Neural cell (in vitro differentiated cells): ENCODE results near the gene CXorf58. TPM values are rescaled to one million over a fixed set of nuclear protein-coding genes. Genes with fewer than 3 reads are reported as not detected.

Experiments used
- H2AFZ ChIP-seq: fragments of 200-600, 300-800 bp; sonication (generic), shearing (Covaris generic); 2 replicates; pipeline ENCODE4 v1.6.0; 2014; ENCODE audit warnings: low read depth, mild to moderate bottlenecking, antibody characterized with exemption, low read length, moderate library complexity
- H3F3A ChIP-seq: fragments of 200-600 bp; shearing (Covaris generic); 2 replicates; pipeline ENCODE4 v1.6.1; 2016; ENCODE audit warnings: mild to moderate bottlenecking, moderate library complexity, mixed read lengths, antibody characterized with exemption, low read length; ENCODE audit not compliant: insufficient read depth, poor library complexity, severe bottlenecking
- H3K27ac ChIP-seq: fragments of 200-600, 300-800 bp; sonication (generic), shearing (Covaris generic); 2 replicates; pipeline ENCODE4 v1.5.1; 2014; ENCODE audit warnings: mild to moderate bottlenecking, low read length, moderate library complexity
- H3K27me3 ChIP-seq: fragments of 300-800, 200-600 bp; sonication (generic), shearing (Covaris generic); 2 replicates; pipeline ENCODE4 v1.6.0; 2014; ENCODE audit warnings: mild to moderate bottlenecking, low read depth, low read length, moderate library complexity; ENCODE audit not compliant: insufficient read depth
- H3K36me3 ChIP-seq: fragments of 300-800, 200-600 bp; sonication (generic), shearing (Covaris generic); 2 replicates; pipeline ENCODE4 v1.5.1; 2014; ENCODE audit warnings: mild to moderate bottlenecking, antibody characterized with exemption, low read length, moderate library complexity; ENCODE audit not compliant: insufficient read depth
- H3K4me2 ChIP-seq: fragments of 300-800, 200-600 bp; sonication (generic), shearing (Covaris generic); 2 replicates; pipeline ENCODE4 v1.6.0; 2014; ENCODE audit warnings: mild to moderate bottlenecking, low read length
- H3K4me3 ChIP-seq: fragments of 300-800, 200-600 bp; sonication (generic), shearing (Covaris generic); 2 replicates; pipeline ENCODE4 v1.5.1; 2014; ENCODE audit warnings: mild to moderate bottlenecking, low read length, moderate library complexity
- H3K79me2 ChIP-seq: fragments of 200-600 bp; shearing (Covaris generic); replicated peaks from 2 replicates; pipeline ENCODE4 v1.6.0; 2014; ENCODE audit warnings: mild to moderate bottlenecking, low read length, moderate library complexity; ENCODE audit not compliant: insufficient read depth
- H3K9ac ChIP-seq: fragments of 300-800, 200-600 bp; sonication (generic), shearing (Covaris generic); 2 replicates; pipeline ENCODE4 v1.6.1; 2016; ENCODE audit warnings: mild to moderate bottlenecking, low read length, mixed read lengths
- H3K9me2 ChIP-seq: fragments of 200-600 bp; shearing (Covaris generic); 2 replicates; pipeline ENCODE4 v1.6.1; 2016; ENCODE audit warnings: mild to moderate bottlenecking, low read length, mixed read lengths; ENCODE audit not compliant: insufficient read depth
- H3K9me3 ChIP-seq: fragments of 200-600, 300-800 bp; sonication (generic), shearing (Covaris generic); 2 replicates; pipeline ENCODE4 v1.6.1; 2016; ENCODE audit warnings: mild to moderate bottlenecking, mixed run types, low read length, moderate library complexity, mixed read lengths
- H4K20me1 ChIP-seq: fragments of 200-600 bp; shearing (Covaris generic); 2 replicates; pipeline ENCODE4 v1.6.1; 2016; ENCODE audit warnings: mild to moderate bottlenecking, mixed run types; ENCODE audit not compliant: insufficient read depth
- CTCF ChIP-seq: fragments of 450-650 bp; IDR thresholded peaks from 2 replicates; pipeline ENCODE4 v1.5.1; 2014; ENCODE audit warnings: antibody characterized with exemption, mild to moderate bottlenecking, moderate library complexity; ENCODE audit not compliant: poor library complexity, severe bottlenecking
- EP300 ChIP-seq: fragments of 450-650 bp; conservative IDR thresholded peaks from 2 replicates; pipeline ENCODE4 v1.6.1; 2014; ENCODE audit warnings: antibody characterized with exemption, mild to moderate bottlenecking, moderate library complexity; ENCODE audit not compliant: poor library complexity, severe bottlenecking
- EZH2 ChIP-seq: fragments of 200-600, 300-800 bp; shearing (Covaris generic), sonication (generic); IDR thresholded peaks from 2 replicates; pipeline ENCODE4 v1.6.1; 2014; ENCODE audit warnings: antibody characterized with exemption, low read length, borderline replicate concordance, mild to moderate bottlenecking; ENCODE audit not compliant: insufficient read depth, poor library complexity, severe bottlenecking
- MXI1 ChIP-seq: fragments of 450-650 bp; conservative IDR thresholded peaks from 2 replicates; pipeline ENCODE4 v1.6.1; 2014; ENCODE audit warnings: antibody characterized with exemption, mild to moderate bottlenecking; ENCODE audit not compliant: poor library complexity, severe bottlenecking
- POLR2AphosphoS5 ChIP-seq: IDR thresholded peaks from 2 replicates; pipeline ENCODE4 v1.6.1; 2012
- RAD21 ChIP-seq: fragments of 450-650 bp; conservative IDR thresholded peaks from 2 replicates; pipeline ENCODE4 v1.6.1; 2014; ENCODE audit warnings: antibody characterized with exemption, mild to moderate bottlenecking, moderate library complexity
- REST ChIP-seq: IDR thresholded peaks from 2 replicates; pipeline ENCODE4 v1.6.1; 2012; ENCODE audit warnings: borderline replicate concordance
- SMC3 ChIP-seq: fragments of 450-650 bp; conservative IDR thresholded peaks from 2 replicates; pipeline ENCODE4 v1.6.1; 2014; ENCODE audit warnings: antibody characterized with exemption, mild to moderate bottlenecking, moderate library complexity; ENCODE audit not compliant: poor library complexity
- TAF1 ChIP-seq: IDR thresholded peaks from 2 replicates; pipeline ENCODE4 v1.6.1; 2012; ENCODE audit warnings: low read depth
- polyA plus RNA-seq: library from polyadenylated mRNA; depleted of rRNA; stranded (reverse); fragments of >200 nt; gene quantifications from 2 replicates; pipeline ENCODE4 v1.2.3, GENCODE V29; 2014

The CXorf58 gene
- polyA plus RNA-seq, 1 donor from 2014 or later = 0.14 TPM

- H3F3A ChIP-seq = no peaks in the 10 kb centered on the region
- H3K4me3 ChIP-seq = no peak overlapping the region
- TF ChIP-seq RAD21 = no peak
- TF ChIP-seq EP300 = no peak
- TF ChIP-seq CTCF = no peak
- TF ChIP-seq MXI1 = no peak
- no peak for TF ChIP-seq SMC3
- TF ChIP-seq REST = no peak
- no peak for TF ChIP-seq EZH2
- no peak for TF ChIP-seq POLR2AphosphoS5
- TF ChIP-seq TAF1 = no peak
- no peak overlapping the region for H2AFZ ChIP-seq
- H3K9me2 ChIP-seq = no peaks in the 10 kb centered on the region
- H4K20me1 ChIP-seq = no peaks in the 10 kb centered on the region
- no peak overlapping the region for H3K27ac ChIP-seq
- H3K9ac ChIP-seq = no peak overlapping the region
- H3K9me3 ChIP-seq = no peaks in the 10 kb centered on the region
- no peaks in the 10 kb centered on the region for H3K79me2 ChIP-seq
- no peaks in the 10 kb centered on the region for H3K36me3 ChIP-seq
- no peaks in the 10 kb centered on the region for H3K27me3 ChIP-seq
- no peak overlapping the region for H3K4me2 ChIP-seq
Measured at GRCh38 chrX:23900220-23900797, 7.5 kb upstream of the CXorf58 start.

GRCh38 chrX:23901060-23901459 lies 6.7 kb upstream of the CXorf58 start:
- Histone ChIP-seq H3K9me3 (no peaks in the 10 kb centered on the region), H3K4me2 (no peak overlapping the region), H3F3A (no peaks in the 10 kb centered on the region), H3K9me2 (no peaks in the 10 kb centered on the region), H3K4me3 (no peak overlapping the region), H4K20me1 (no peaks in the 10 kb centered on the region), H3K27ac (no peak overlapping the region), H3K27me3 (no peaks in the 10 kb centered on the region), H3K9ac (no peak overlapping the region), H3K79me2 (no peaks in the 10 kb centered on the region), H3K36me3 (no peaks in the 10 kb centered on the region), H2AFZ (no peak overlapping the region)
- no peak for TF ChIP-seq RAD21
- TF ChIP-seq SMC3 = no peak
- no peak for TF ChIP-seq REST
- no peak for TF ChIP-seq CTCF
- TF ChIP-seq MXI1 = no peak
- TF ChIP-seq TAF1 = no peak
- no peak for TF ChIP-seq EP300
- TF ChIP-seq POLR2AphosphoS5 = no peak
- TF ChIP-seq EZH2 = no peak
